ENCODE measurements around the gene MYH9. TPM values are rescaled to one million over a fixed set of nuclear protein-coding genes. Genes with fewer than 3 reads are reported as not detected.

The MYH9 gene
- total RNA-seq, 4 donors from 2014 or later, result 215 to 1,171 (median 400) TPM

- H3K27ac ChIP-seq, result peak overlapping the region in 1 of 2 donors; percentile 4
- H3K36me3 ChIP-seq, result no peaks in the 10 kb centered on the region
- intact Hi-C loops (cut with DNase I; ENCODE audit: low total_unique reads), result no loop called here
- H3K27me3 ChIP-seq, result no peaks in the 10 kb centered on the region
- no peak overlapping the region for H3K4me3 ChIP-seq
- no peaks in the 10 kb centered on the region for H3K4me1 ChIP-seq
- TF ChIP-seq CTCF (IDR thresholded peaks at IDR 0.05) (no peak), POLR2A (IDR thresholded peaks at IDR 0.05) (no peak)
- H3K9me3 ChIP-seq, result no peaks in the 10 kb centered on the region
- no peak for DNase-seq
Measured at GRCh38 chr22:36287881-36288515, 99.8 kb downstream of the MYH9 start.

GRCh38 chr22:36286096-36286957 is 101.4 kb downstream of the MYH9 start:
- TF ChIP-seq CTCF (IDR thresholded peaks at IDR 0.05) (peak; percentile 72 to 92 (median 82)), POLR2A (IDR thresholded peaks at IDR 0.05) (no peak)
- Histone ChIP-seq H3K36me3 (no peaks in the 10 kb centered on the region), H3K9me3 (no peaks in the 10 kb centered on the region), H3K4me1 (no peaks in the 10 kb centered on the region), H3K27ac (peak overlapping the region; percentile 57 to 70), H3K4me3 (no peak overlapping the region), H3K27me3 (no peaks in the 10 kb centered on the region)
- intact Hi-C loops (cut with DNase I; ENCODE audit: low total_unique reads), result no loop called here
- DNase-seq, result peak; percentile 78 to 88

GRCh38 chr22:36285545-36285944 is 102.2 kb downstream of the MYH9 start:
- Histone ChIP-seq H3K4me1 (no peaks in the 10 kb centered on the region), H3K4me3 (no peak overlapping the region), H3K36me3 (no peaks in the 10 kb centered on the region), H3K27ac (peak overlapping the region; percentile 57 to 70), H3K27me3 (no peaks in the 10 kb centered on the region), H3K9me3 (no peaks in the 10 kb centered on the region)
- no peak for TF ChIP-seq CTCF (IDR thresholded peaks at IDR 0.05)
- TF ChIP-seq POLR2A (IDR thresholded peaks at IDR 0.05), result no peak
- no peak for DNase-seq
- intact Hi-C loops (cut with DNase I; ENCODE audit: low total_unique reads), result no loop called here

GRCh38 chr22:36285017-36285416 is 102.8 kb downstream of the MYH9 start:
- intact Hi-C loops (cut with DNase I; ENCODE audit: low total_unique reads), result no loop called here
- no peaks in the 10 kb centered on the region for H3K9me3 ChIP-seq
- peak overlapping the region; percentile 57 to 70 for H3K27ac ChIP-seq
- H3K27me3 ChIP-seq, result no peaks in the 10 kb centered on the region
- no peaks in the 10 kb centered on the region for H3K4me1 ChIP-seq
- H3K36me3 ChIP-seq, result no peaks in the 10 kb centered on the region
- TF ChIP-seq POLR2A (IDR thresholded peaks at IDR 0.05), result no peak
- TF ChIP-seq CTCF (IDR thresholded peaks at IDR 0.05), result no peak
- no peak for DNase-seq
- no peak overlapping the region for H3K4me3 ChIP-seq

- H3K4me1 ChIP-seq, result no peaks in the 10 kb centered on the region
Measured at GRCh38 chr22:36284171-36284571, 103.6 kb downstream of the MYH9 start.

More at GRCh38 chr22:36284171-36284571, 103.6 kb downstream of the MYH9 start:
- intact Hi-C loops (cut with DNase I; ENCODE audit: low total_unique reads), result no loop called here
- Histone ChIP-seq H3K4me3 (no peak overlapping the region), H3K36me3 (no peaks in the 10 kb centered on the region), H3K27ac (peak overlapping the region in 1 of 2 donors; percentile 70), H3K27me3 (no peaks in the 10 kb centered on the region), H3K9me3 (no peaks in the 10 kb centered on the region)
- DNase-seq, result no peak
- TF ChIP-seq POLR2A (IDR thresholded peaks at IDR 0.05), result no peak
- TF ChIP-seq CTCF (IDR thresholded peaks at IDR 0.05), result no peak
